ENCODE results near the gene PHKB.

- TF ChIP-seq CTCF (IDR thresholded peaks at IDR 0.05): no peak
- TF ChIP-seq POLR2A (IDR thresholded peaks at IDR 0.05): no peak
These were observed 104.3 kb downstream of the PHKB start for GRCh38 chr16:47565454-47565853.

Measured in thyroid gland (tissue), 4 donors.